H1 (cell line): Measurements from ENCODE around the gene BCAS3. TPM values are rescaled to one million over a fixed set of nuclear protein-coding genes. Genes with fewer than 3 reads are reported as not detected.

Experiments used
- CTCF ChIA-PET: fragments of 300-600 bp; sonication (Branson Sonifier 250); formaldehyde crosslinking; loops from one replicate; lab custom pipeline; 2021; ENCODE audit not compliant: partially characterized antibody; lab: Charles Lee
- POLR2A ChIA-PET: fragments of 300-600 bp; sonication (Branson Sonifier 250); formaldehyde crosslinking; loops from one replicate; lab custom pipeline; 2021; ENCODE audit warnings: inconsistent platforms; ENCODE audit not compliant: partially characterized antibody; lab: Charles Lee
- DNase-seq, 2 experiments: peaks; one replicate each; pipeline versions ENCODE4 v3.0.0 to v3.0.0-alpha.2; 2010 to 2022; ENCODE audit warnings: low spot score in 2 of 2, low read depth in 1 of 2, mixed read lengths in 1 of 2
- FAIRE-seq: peaks from 2 replicates; lab custom pipeline; 2011; peaks lifted over from hg19 to GRCh38; lab: Jason Lieb, UNC
- H2AFZ ChIP-seq: 2 replicates; pipeline ENCODE4 v1.8.1; 2012; ENCODE audit warnings: low read length, inconsistent platforms
- H2AK5ac ChIP-seq: 2 replicates; pipeline ENCODE4 v1.6.1; 2013; ENCODE audit warnings: low read depth, low read length
- H2BK120ac ChIP-seq: replicated peaks from 2 replicates; pipeline ENCODE3; 2013; ENCODE audit warnings: low read depth, low read length, inconsistent platforms
- H2BK12ac ChIP-seq: 2 replicates; pipeline ENCODE4 v1.6.1; 2013; ENCODE audit warnings: low read depth, low read length
- H2BK15ac ChIP-seq: 2 replicates; pipeline ENCODE4 v1.6.1; 2013; ENCODE audit warnings: low read length
- H2BK20ac ChIP-seq: 2 replicates; pipeline ENCODE4 v1.6.1; 2013; ENCODE audit warnings: low read length
- H2BK5ac ChIP-seq: 2 replicates; pipeline ENCODE4 v1.6.1; 2013; ENCODE audit warnings: low read depth, low read length
- H3K14ac ChIP-seq: 2 replicates; pipeline ENCODE4 v1.6.1; 2013; ENCODE audit warnings: inconsistent platforms; ENCODE audit not compliant: insufficient read length
- H3K18ac ChIP-seq: 2 replicates; pipeline ENCODE4 v1.6.1; 2013; ENCODE audit warnings: low read length; ENCODE audit errors: extremely low read depth
- H3K23ac ChIP-seq: 2 replicates; pipeline ENCODE4 v1.6.1; 2013; ENCODE audit warnings: inconsistent platforms; ENCODE audit not compliant: insufficient read length
- H3K23me2 ChIP-seq: 2 replicates; pipeline ENCODE4 v1.6.1; 2013; ENCODE audit warnings: low read depth, low read length
- H3K27ac ChIP-seq: 2 replicates; pipeline ENCODE4 v1.6.1; 2011; ENCODE audit warnings: low read depth, low read length, inconsistent platforms
- H3K27me3 ChIP-seq, 4 experiments: replicated peaks in 1 of 4; 1 replicate in 1 of 4; 2 replicates in 3 of 4; pipeline versions ENCODE4 v1.6.1 to v1.8.1; 2011 to 2013; ENCODE audit warnings: low read length in 3 of 4, mild to moderate bottlenecking in 3 of 4, inconsistent platforms in 2 of 4, mixed read lengths in 2 of 4, moderate library complexity in 1 of 4; ENCODE audit not compliant: control insufficient read depth in 3 of 4, insufficient read depth in 3 of 4; ENCODE audit errors: extremely low read depth in 1 of 4
- H3K36me3 ChIP-seq, 4 experiments: 2 replicates each; pipeline versions ENCODE4 v1.6.1 to v1.8.1; 2011 to 2013; ENCODE audit warnings: mild to moderate bottlenecking in 4 of 4, low read length in 3 of 4, moderate library complexity in 2 of 4, control low read depth in 1 of 4, inconsistent platforms in 1 of 4; ENCODE audit not compliant: insufficient read depth in 4 of 4, control insufficient read depth in 2 of 4
- H3K4ac ChIP-seq: replicated peaks from 2 replicates; pipeline ENCODE3; 2013; ENCODE audit warnings: low read length, low read depth, mixed read lengths, inconsistent platforms; ENCODE audit not compliant: insufficient read length
- H3K4me1 ChIP-seq, 4 experiments: replicated peaks in 1 of 4; 1 replicate in 1 of 4; 2 replicates in 3 of 4; pipeline versions ENCODE4 v1.6.1 to v1.8.1; 2011 to 2013; ENCODE audit warnings: low read length in 3 of 4, inconsistent platforms in 2 of 4, mixed read lengths in 1 of 4; ENCODE audit not compliant: insufficient read depth in 4 of 4, control insufficient read depth in 3 of 4
- H3K4me2 ChIP-seq, 2 experiments: 2 replicates each; pipeline versions ENCODE4 v1.6.1 to v1.8.1; 2011 to 2013; ENCODE audit warnings: low read depth in 2 of 2, low read length in 2 of 2, control low read depth in 1 of 2, inconsistent platforms in 1 of 2, mild to moderate bottlenecking in 1 of 2; ENCODE audit not compliant: insufficient read depth in 1 of 2
- H3K4me3 ChIP-seq, 4 experiments: fragments of 200-600, 300-600 bp in 1 of 4; sonication (generic), shearing (Covaris generic), sonication (Bioruptor Twin) in 1 of 4; 2 replicates each; pipeline versions ENCODE4 v1.5.1 to v1.8.1; 2011 to 2016; ENCODE audit warnings: low read length in 4 of 4, low read depth in 3 of 4, control low read depth in 2 of 4, inconsistent platforms in 2 of 4, mild to moderate bottlenecking in 2 of 4, mixed read lengths in 1 of 4, moderate library complexity in 1 of 4; ENCODE audit not compliant: insufficient read depth in 2 of 4; ENCODE audit errors: extremely low read depth in 1 of 4
- H3K56ac ChIP-seq: replicated peaks from 2 replicates; pipeline ENCODE3; 2013; ENCODE audit warnings: low read depth, mild to moderate bottlenecking, mixed read lengths, low read length, inconsistent platforms; ENCODE audit not compliant: insufficient read length
- H3K79me1 ChIP-seq: 2 replicates; pipeline ENCODE4 v1.6.1; 2013; ENCODE audit warnings: low read depth, low read length, control low read depth
- H3K79me2 ChIP-seq, 2 experiments: 2 replicates each; pipeline versions ENCODE4 v1.6.1 to v1.8.1; 2012 to 2013; ENCODE audit warnings: low read length in 2 of 2, mild to moderate bottlenecking in 2 of 2, inconsistent platforms in 1 of 2; ENCODE audit not compliant: insufficient read depth in 2 of 2, control insufficient read depth in 1 of 2
- H3K9ac ChIP-seq, 4 experiments: replicated peaks in 1 of 4; 1 replicate in 1 of 4; 2 replicates in 3 of 4; pipeline versions ENCODE4 v1.6.1 to v1.8.1; 2011 to 2013; ENCODE audit warnings: low read depth in 3 of 4, low read length in 3 of 4, control low read depth in 2 of 4, mild to moderate bottlenecking in 2 of 4, moderate library complexity in 2 of 4, inconsistent platforms in 1 of 4; ENCODE audit errors: extremely low read depth in 1 of 4
- H3K9me3 ChIP-seq, 2 experiments: 2 replicates each; pipeline versions ENCODE4 v1.6.1 to v1.8.1; 2012 to 2013; ENCODE audit warnings: mild to moderate bottlenecking in 2 of 2, moderate library complexity in 2 of 2, control low read depth in 1 of 2, inconsistent platforms in 1 of 2, low read depth in 1 of 2, low read length in 1 of 2, mixed read lengths in 1 of 2; ENCODE audit not compliant: insufficient read depth in 2 of 2
- H4K20me1 ChIP-seq, 2 experiments: replicated peaks in 1 of 2; 2 replicates each; pipeline versions ENCODE3 to v1.8.1; 2011 to 2013; ENCODE audit warnings: inconsistent platforms in 2 of 2, low read length in 2 of 2, mild to moderate bottlenecking in 1 of 2; ENCODE audit not compliant: insufficient read depth in 2 of 2, control insufficient read depth in 1 of 2
- H4K5ac ChIP-seq: 2 replicates; pipeline ENCODE4 v1.6.1; 2013; ENCODE audit warnings: low read length, low read depth, mixed read lengths, inconsistent platforms; ENCODE audit not compliant: insufficient read length
- H4K8ac ChIP-seq: 2 replicates; pipeline ENCODE4 v1.8.0; 2013; ENCODE audit warnings: mild to moderate bottlenecking, moderate library complexity, low read length, inconsistent platforms; ENCODE audit not compliant: insufficient read depth; ENCODE audit errors: extremely low read depth
- H4K91ac ChIP-seq: replicated peaks from 2 replicates; pipeline ENCODE3; 2013; ENCODE audit warnings: low read length, mixed read lengths, inconsistent platforms; ENCODE audit not compliant: insufficient read length
- CBX8 ChIP-seq: fragments of 300-800, 300-1000 bp; sonication (generic); IDR thresholded peaks from 2 replicates; pipeline ENCODE4 v1.7.1; 2016; ENCODE audit warnings: low read depth, low read length, borderline replicate concordance
- CHD2 ChIP-seq: IDR thresholded peaks from 2 replicates; pipeline ENCODE4 v1.6.1; 2012; ENCODE audit warnings: low read length, improper control_type of control experiment
- KDM4A ChIP-seq: IDR thresholded peaks from one replicate; pipeline ENCODE4 v1.7.1; 2012; ENCODE audit warnings: low read depth, mild to moderate bottlenecking, moderate library complexity, low read length, inconsistent platforms; ENCODE audit not compliant: severe bottlenecking
- TAF7 ChIP-seq: optimal IDR thresholded peaks from 2 replicates; pipeline ENCODE3; 2011; ENCODE audit warnings: low read depth, mild to moderate bottlenecking, inconsistent platforms, low read length, moderate library complexity, borderline replicate concordance
- WGBS, 2 experiments: shearing (Covaris generic) in 1 of 2; methylation state at CpG; one replicate each; pipeline versions ENCODE4 v1.1.6 to v1.1.7; 2013 to 2015; ENCODE audit warnings: low lambda C conversion rate in 2 of 2, mixed read lengths in 2 of 2, inconsistent platforms in 1 of 2, low coverage in 1 of 2, missing lambda C conversion rate in 1 of 2; ENCODE audit not compliant: insufficient replicate concordance in 2 of 2, insufficient coverage in 1 of 2, insufficient read length in 1 of 2; ENCODE audit errors: extremely low coverage in 1 of 2, missing lambda C conversion rate in 1 of 2; 5-methylcytosine and 5-hydroxymethylcytosine counted together
- polyA plus RNA-seq, 7 experiments: library from polyadenylated mRNA; depleted of rRNA in 3 of 7; stranded (reverse) in 5 of 7; unstranded in 2 of 7; fragments of >200 nt in 5 of 7; fragments of 200-250 nt in 2 of 7; gene quantifications; 1 replicate in 5 of 7; 2 replicates in 1 of 7; 4 replicates in 1 of 7; pipeline versions ENCODE4 v1.2.1 to v1.2.3, GENCODE V29; 2011 to 2013; ENCODE audit warnings: missing spikeins in 2 of 7, mixed read lengths in 2 of 7
- total RNA-seq: library from RNA; stranded (reverse); fragmentation: NEBNext Ultra II Directional; extraction: Animal tissue kit (Norgen Biotek cat#: 25700); gene quantifications from 2 replicates; pipeline ENCODE4 v1.2.1, GENCODE V29; 2021

The BCAS3 gene
- total and polyA plus RNA-seq, 2 of the 8 experiments (the other 6 are each of a cell fraction or from before 2014, with no cell fraction given): 9.9 to 13.3 TPM

DNA sequence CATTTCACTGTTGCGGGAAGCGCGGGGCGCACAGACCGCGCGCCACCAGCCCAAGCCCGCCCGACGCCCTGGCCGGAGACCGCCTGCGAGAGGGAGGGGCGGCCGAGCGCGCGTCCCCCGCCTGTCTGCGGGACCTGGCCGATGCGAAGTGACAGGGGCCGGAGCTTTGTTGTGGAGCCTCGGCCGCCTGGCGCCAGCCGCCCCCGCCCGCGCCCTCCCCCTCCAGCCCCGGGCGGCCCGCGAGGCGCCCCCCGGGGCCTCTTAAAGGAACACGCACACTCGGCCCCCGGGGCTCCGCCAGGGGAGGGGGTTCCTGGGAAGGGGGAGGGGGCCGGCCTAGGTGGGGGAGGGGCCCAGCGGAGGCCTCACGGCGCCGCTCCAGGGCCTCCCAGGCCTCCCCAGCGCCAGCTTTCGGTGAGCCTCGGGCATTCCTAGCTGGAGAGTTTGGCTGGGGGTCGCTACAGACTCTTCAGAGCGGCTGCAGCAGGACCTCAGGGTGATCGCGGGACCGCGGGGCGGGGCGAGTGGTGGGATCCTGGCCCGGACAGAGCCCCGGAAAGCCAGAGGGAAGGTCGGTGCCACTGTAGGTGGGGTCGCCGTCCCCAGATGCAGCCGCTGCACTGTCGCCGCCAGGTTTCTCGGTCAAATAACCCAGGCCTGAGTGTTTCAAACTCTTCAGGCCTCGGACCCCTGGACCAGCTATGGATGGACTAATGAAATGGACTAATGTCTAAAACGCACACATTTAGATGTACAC lies 719.6 kb downstream of the BCAS3 start:
- Histone ChIP-seq H3K23me2 (no peaks in the 10 kb centered on the region; the same call in 1 of the 2 replicates), H3K4me3 (peak overlapping the region in 3 of 4 experiments; percentile 2 to 51 (median 13); a peak in 4 of 8 replicates), H4K8ac (no peak overlapping the region), H3K27ac (no peak overlapping the region), H4K5ac (no peak overlapping the region), H3K36me3 (peaks cover 0 to 10% (median 0%) of the 10 kb centered on the region in 4 experiments; a peak in 1 of 8 replicates), H3K18ac (no peak overlapping the region), H2BK120ac (no peak overlapping the region), H2BK12ac (no peak overlapping the region), H2BK5ac (no peak overlapping the region), H3K79me2 (no peaks in the 10 kb centered on the region), H4K20me1 (peaks cover 28 to 44% of the 10 kb centered on the region in 2 experiments), H3K4me1 (peaks cover 0 to 31% (median 14%) of the 10 kb centered on the region in 4 experiments; a peak in 5 of 7 replicates), H2AK5ac (no peak overlapping the region), H3K14ac (no peak overlapping the region), H4K91ac (no peak overlapping the region), H3K9ac (no peak overlapping the region), H3K79me1 (no peaks in the 10 kb centered on the region), H3K27me3 (peaks cover 84 to 95% (median 94%) of the 10 kb centered on the region in 4 experiments), H3K9me3 (no peaks in the 10 kb centered on the region), H3K23ac (no peak overlapping the region), H2BK15ac (no peak overlapping the region), H3K4me2 (peak overlapping the region; percentile 65 to 71), H2BK20ac (no peak overlapping the region), H3K4ac (no peak overlapping the region), H2AFZ (no peak overlapping the region), H3K56ac (no peak overlapping the region)
- 4% methylated on average over 19 of the region's 67 CpGs; no CpG with 5 or more reads in 1 of the 2 experiments for WGBS, 2 experiments
- CTCF ChIA-PET: interaction anchor here (0.7 to 3.6 kb wide), 6 partner anchors 11 to 425 kb away, joined by 3 to 12 read pairs (median 4); no protein-coding TSS in a partner anchor
- FAIRE-seq (no peak), DNase-seq (peak in 1 of 2 experiments; percentile 59)
- POLR2A ChIA-PET: interaction anchor here (0.8 to 1.0 kb wide), 2 partner anchors 63 to 728 kb away, joined by 3 read pairs; no protein-coding TSS in a partner anchor
- no peak for TF ChIP-seq CHD2
- TF ChIP-seq CBX8: peak; percentile 25; the same call in 1 of the 2 replicates
- peak; percentile 16 for TF ChIP-seq KDM4A
- no peak for TF ChIP-seq TAF7
